Measurements from ENCODE around the gene CELF4.

CELF4 gene

GRCh38 chr18:37321582-37322491 is 243.8 kb downstream of the CELF4 start:
- Mint-ChIP-seq H3K4me3 (no peak overlapping the region), H3K4me1 (ENCODE audit: low read depth) (no peaks in the 10 kb centered on the region), H3K36me3 (ENCODE audit: low read depth) (no peaks in the 10 kb centered on the region), H3K27ac (no peak overlapping the region), H3K9me3 (no peaks in the 10 kb centered on the region), H3K27me3 (peaks cover 2% of the 10 kb centered on the region)
- intact Hi-C loops (cut with micrococcal nuclease) = no loop called here

- Mint-ChIP-seq H3K9me3 (no peaks in the 10 kb centered on the region), H3K4me3 (no peak overlapping the region), H3K4me1 (ENCODE audit: low read depth) (no peaks in the 10 kb centered on the region), H3K27me3 (peaks cover 2% of the 10 kb centered on the region), H3K36me3 (ENCODE audit: low read depth) (no peaks in the 10 kb centered on the region), H3K27ac (no peak overlapping the region)
- intact Hi-C loops (cut with micrococcal nuclease) = no loop called here
These were observed 245.3 kb downstream of the CELF4 start for GRCh38 chr18:37320317-37320716.

GRCh38 chr18:37318360-37319355 is 246.9 kb downstream of the CELF4 start:
- no peaks in the 10 kb centered on the region for H3K9me3 Mint-ChIP-seq
- peaks cover 2% of the 10 kb centered on the region for H3K27me3 Mint-ChIP-seq
- H3K36me3 Mint-ChIP-seq (ENCODE audit: low read depth) = no peaks in the 10 kb centered on the region
- no peak overlapping the region for H3K27ac Mint-ChIP-seq
- H3K4me3 Mint-ChIP-seq = no peak overlapping the region
- intact Hi-C loops (cut with micrococcal nuclease) = no loop called here
- no peaks in the 10 kb centered on the region for H3K4me1 Mint-ChIP-seq (ENCODE audit: low read depth)

- intact Hi-C loops (cut with micrococcal nuclease) = no loop called here
- Mint-ChIP-seq H3K27me3 (no peaks in the 10 kb centered on the region), H3K36me3 (ENCODE audit: low read depth) (no peaks in the 10 kb centered on the region), H3K27ac (no peak overlapping the region), H3K4me3 (no peak overlapping the region), H3K4me1 (ENCODE audit: low read depth) (no peaks in the 10 kb centered on the region), H3K9me3 (no peaks in the 10 kb centered on the region)
These were observed 248.1 kb downstream of the CELF4 start for GRCh38 chr18:37317486-37317885.

- Mint-ChIP-seq H3K9me3 (no peaks in the 10 kb centered on the region), H3K27me3 (no peaks in the 10 kb centered on the region), H3K27ac (no peak overlapping the region), H3K36me3 (ENCODE audit: low read depth) (no peaks in the 10 kb centered on the region), H3K4me1 (ENCODE audit: low read depth) (no peaks in the 10 kb centered on the region), H3K4me3 (no peak overlapping the region)
- intact Hi-C loops (cut with micrococcal nuclease) = no loop called here
These were observed 249.1 kb downstream of the CELF4 start for GRCh38 chr18:37316468-37316867.

GRCh38 chr18:37315935-37316334 is 249.7 kb downstream of the CELF4 start:
- no peaks in the 10 kb centered on the region for H3K4me1 Mint-ChIP-seq (ENCODE audit: low read depth)
- no peaks in the 10 kb centered on the region for H3K9me3 Mint-ChIP-seq
- no peaks in the 10 kb centered on the region for H3K27me3 Mint-ChIP-seq
- H3K4me3 Mint-ChIP-seq = no peak overlapping the region
- no peak overlapping the region for H3K27ac Mint-ChIP-seq
- intact Hi-C loops (cut with micrococcal nuclease) = no loop called here
- no peaks in the 10 kb centered on the region for H3K36me3 Mint-ChIP-seq (ENCODE audit: low read depth)

GRCh38 chr18:37314534-37314933 is 251.1 kb downstream of the CELF4 start:
- Mint-ChIP-seq H3K9me3 (no peaks in the 10 kb centered on the region), H3K4me3 (no peak overlapping the region), H3K4me1 (ENCODE audit: low read depth) (no peaks in the 10 kb centered on the region), H3K27me3 (no peaks in the 10 kb centered on the region), H3K27ac (no peak overlapping the region), H3K36me3 (ENCODE audit: low read depth) (no peaks in the 10 kb centered on the region)
- intact Hi-C loops (cut with micrococcal nuclease) = no loop called here

- H3K27ac Mint-ChIP-seq = no peak overlapping the region
- H3K36me3 Mint-ChIP-seq (ENCODE audit: low read depth) = no peaks in the 10 kb centered on the region
- H3K4me1 Mint-ChIP-seq (ENCODE audit: low read depth) = no peaks in the 10 kb centered on the region
- no peaks in the 10 kb centered on the region for H3K27me3 Mint-ChIP-seq
- no peaks in the 10 kb centered on the region for H3K9me3 Mint-ChIP-seq
- intact Hi-C loops (cut with micrococcal nuclease) = no loop called here
- H3K4me3 Mint-ChIP-seq = no peak overlapping the region
These were observed 252.0 kb downstream of the CELF4 start for GRCh38 chr18:37313624-37314023.

- H3K27ac Mint-ChIP-seq = no peak overlapping the region
- intact Hi-C loops (cut with micrococcal nuclease) = no loop called here
- no peaks in the 10 kb centered on the region for H3K27me3 Mint-ChIP-seq
- H3K9me3 Mint-ChIP-seq = no peaks in the 10 kb centered on the region
- H3K4me3 Mint-ChIP-seq = no peak overlapping the region
- H3K36me3 Mint-ChIP-seq (ENCODE audit: low read depth) = no peaks in the 10 kb centered on the region
- no peaks in the 10 kb centered on the region for H3K4me1 Mint-ChIP-seq (ENCODE audit: low read depth)
These were observed 255.7 kb downstream of the CELF4 start for GRCh38 chr18:37309861-37310260.

GRCh38 chr18:37309059-37309458 is 256.5 kb downstream of the CELF4 start:
- no peaks in the 10 kb centered on the region for H3K27me3 Mint-ChIP-seq
- H3K9me3 Mint-ChIP-seq = no peaks in the 10 kb centered on the region
- no peaks in the 10 kb centered on the region for H3K36me3 Mint-ChIP-seq (ENCODE audit: low read depth)
- no peaks in the 10 kb centered on the region for H3K4me1 Mint-ChIP-seq (ENCODE audit: low read depth)
- intact Hi-C loops (cut with micrococcal nuclease) = no loop called here
- no peak overlapping the region for H3K27ac Mint-ChIP-seq
- no peak overlapping the region for H3K4me3 Mint-ChIP-seq

GRCh38 chr18:37307181-37307580 is 258.4 kb downstream of the CELF4 start:
- Mint-ChIP-seq H3K27me3 (no peaks in the 10 kb centered on the region), H3K9me3 (no peaks in the 10 kb centered on the region), H3K4me1 (ENCODE audit: low read depth) (no peaks in the 10 kb centered on the region), H3K27ac (no peak overlapping the region), H3K4me3 (no peak overlapping the region), H3K36me3 (ENCODE audit: low read depth) (no peaks in the 10 kb centered on the region)
- intact Hi-C loops (cut with micrococcal nuclease) = no loop called here

- Mint-ChIP-seq H3K9me3 (no peaks in the 10 kb centered on the region), H3K27ac (no peak overlapping the region), H3K4me3 (no peak overlapping the region), H3K4me1 (ENCODE audit: low read depth) (no peaks in the 10 kb centered on the region), H3K27me3 (no peaks in the 10 kb centered on the region), H3K36me3 (ENCODE audit: low read depth) (no peaks in the 10 kb centered on the region)
- intact Hi-C loops (cut with micrococcal nuclease) = no loop called here
These were observed 259.2 kb downstream of the CELF4 start for GRCh38 chr18:37306432-37306831.

GRCh38 chr18:37305066-37305465 is 260.5 kb downstream of the CELF4 start:
- intact Hi-C loops (cut with micrococcal nuclease) = no loop called here
- Mint-ChIP-seq H3K4me1 (ENCODE audit: low read depth) (no peaks in the 10 kb centered on the region), H3K36me3 (ENCODE audit: low read depth) (no peaks in the 10 kb centered on the region), H3K27me3 (no peaks in the 10 kb centered on the region), H3K9me3 (no peaks in the 10 kb centered on the region), H3K27ac (no peak overlapping the region), H3K4me3 (no peak overlapping the region)

GRCh38 chr18:37304012-37304680 is 261.5 kb downstream of the CELF4 start:
- Mint-ChIP-seq H3K4me1 (ENCODE audit: low read depth) (peaks cover 6% of the 10 kb centered on the region), H3K27me3 (no peaks in the 10 kb centered on the region), H3K4me3 (no peak overlapping the region), H3K27ac (no peak overlapping the region), H3K36me3 (ENCODE audit: low read depth) (no peaks in the 10 kb centered on the region), H3K9me3 (no peaks in the 10 kb centered on the region)
- intact Hi-C loops (cut with micrococcal nuclease) = no loop called here
